Measurements from ENCODE around the gene LXN.

Gene LXN

GRCh38 chr3:158666416-158666815 is 6.0 kb downstream of the LXN start:
- no peak for DNase-seq

DNA sequence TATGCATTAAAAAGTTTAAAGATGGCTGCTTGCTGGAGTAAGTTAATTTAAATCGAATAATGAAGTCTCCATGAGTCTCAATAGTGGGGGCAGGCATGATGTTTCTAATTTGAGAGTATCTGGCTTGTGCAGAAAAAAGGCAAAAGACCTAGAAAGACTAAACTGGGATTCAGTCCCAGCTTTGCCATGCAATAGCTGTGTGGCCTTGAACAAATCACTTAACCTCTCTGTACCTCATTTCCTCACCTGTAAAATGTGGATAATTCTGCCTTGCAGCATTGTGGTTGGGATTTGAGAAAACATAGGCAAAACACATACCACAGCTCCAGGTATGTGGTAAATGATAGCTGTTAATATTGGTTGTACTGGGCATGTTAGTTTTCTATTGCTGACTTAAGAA is 8.6 kb downstream of the LXN start:
- no peak for DNase-seq

DNA sequence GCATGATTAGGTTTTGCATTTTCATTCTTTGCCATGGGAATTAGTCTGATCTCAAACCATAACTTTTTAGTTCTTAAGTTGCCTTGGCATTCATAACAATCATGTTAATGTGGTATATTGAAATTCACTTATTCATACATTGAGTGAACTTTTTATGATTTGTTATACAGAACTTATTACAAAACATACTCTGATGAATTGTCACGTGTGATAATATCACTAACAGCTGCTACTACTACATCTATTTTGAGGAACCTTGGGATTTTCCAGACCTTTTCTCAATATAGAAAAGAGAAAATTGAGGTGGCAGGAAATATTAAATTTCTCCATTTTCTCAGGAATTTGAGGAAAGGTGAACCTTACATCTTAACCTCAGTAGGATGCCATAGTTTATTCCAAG is 9.2 kb downstream of the LXN start:
- no peak for DNase-seq

DNA sequence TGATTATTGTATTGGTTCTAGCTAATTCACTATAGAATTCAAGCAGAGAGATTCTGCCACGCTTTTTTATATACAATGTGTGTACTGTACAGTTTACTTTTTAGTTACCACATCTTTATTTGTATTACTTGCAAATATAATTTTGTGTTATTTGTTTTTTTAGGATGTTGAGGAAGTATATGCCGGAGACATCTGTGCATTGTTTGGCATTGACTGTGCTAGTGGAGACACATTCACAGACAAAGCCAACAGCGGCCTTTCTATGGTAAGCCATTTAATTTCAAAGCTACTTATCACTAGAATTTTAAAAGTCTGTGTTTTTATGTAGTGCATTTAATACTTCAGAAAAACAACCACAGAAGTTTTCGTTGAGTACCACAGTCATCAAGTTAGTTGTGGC is 11.7 kb downstream of the LXN start:
- no peak for DNase-seq

DNA sequence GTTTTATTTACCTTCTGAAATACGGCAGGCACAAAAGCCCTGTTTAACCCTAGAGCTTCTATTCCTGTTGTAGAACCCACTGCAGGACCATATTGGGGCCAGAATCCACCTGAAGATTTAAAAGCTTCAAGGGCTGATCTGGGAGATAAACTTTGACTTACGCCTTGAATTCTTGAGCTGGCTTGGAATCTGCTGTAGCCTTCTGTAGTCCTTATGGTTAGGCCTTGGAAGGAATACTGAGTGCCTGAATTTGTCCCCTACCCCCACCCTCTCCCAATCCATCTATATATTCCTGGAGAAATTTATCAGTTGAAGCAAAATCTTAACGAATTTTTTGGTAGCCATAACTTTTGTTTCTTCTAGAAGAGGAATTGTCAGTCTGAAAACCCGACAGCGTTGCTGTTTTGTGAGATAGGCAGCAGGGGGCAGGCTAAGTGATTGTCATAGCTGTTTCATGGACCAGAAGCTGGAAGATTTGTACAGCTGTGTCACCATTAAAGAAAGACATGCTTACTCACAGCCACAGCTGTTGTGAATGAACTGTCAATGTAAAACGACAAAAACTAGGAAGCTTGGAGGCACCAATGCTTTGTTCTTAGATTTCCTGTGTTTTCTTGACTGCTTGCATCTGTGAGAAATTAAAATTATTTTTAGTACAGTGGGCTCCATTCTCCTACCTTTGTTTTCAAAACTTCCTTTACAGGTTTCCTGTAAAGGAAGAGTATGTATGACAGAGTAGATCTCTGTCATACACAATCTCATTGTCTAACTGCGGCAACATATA is 12.8 kb downstream of the LXN start:
- DNase-seq: peak; percentile 74

- no peak for DNase-seq
Observed at GRCh38 chr3:158658889-158659288, 13.6 kb downstream of the LXN start.

DNA sequence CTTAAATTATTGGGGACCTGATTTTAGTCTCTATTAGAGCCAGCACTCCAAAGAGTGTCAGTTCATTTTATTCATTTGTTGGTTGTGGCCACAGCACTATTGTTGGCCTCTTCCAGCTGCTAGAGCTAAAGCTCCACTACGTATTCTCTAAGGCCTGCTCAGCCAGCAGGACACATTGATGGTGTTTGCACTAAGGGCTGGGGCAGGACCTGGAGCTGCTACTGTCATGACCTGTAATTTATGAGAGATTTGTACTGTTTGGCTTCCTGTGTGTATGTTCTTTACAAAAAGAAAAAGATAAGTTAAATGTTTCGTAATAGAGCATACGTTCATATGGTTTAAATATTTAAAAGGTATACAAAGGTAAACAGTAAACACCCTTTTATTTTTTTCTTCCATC is 20.0 kb downstream of the LXN start:
- DNase-seq: no peak

DNA sequence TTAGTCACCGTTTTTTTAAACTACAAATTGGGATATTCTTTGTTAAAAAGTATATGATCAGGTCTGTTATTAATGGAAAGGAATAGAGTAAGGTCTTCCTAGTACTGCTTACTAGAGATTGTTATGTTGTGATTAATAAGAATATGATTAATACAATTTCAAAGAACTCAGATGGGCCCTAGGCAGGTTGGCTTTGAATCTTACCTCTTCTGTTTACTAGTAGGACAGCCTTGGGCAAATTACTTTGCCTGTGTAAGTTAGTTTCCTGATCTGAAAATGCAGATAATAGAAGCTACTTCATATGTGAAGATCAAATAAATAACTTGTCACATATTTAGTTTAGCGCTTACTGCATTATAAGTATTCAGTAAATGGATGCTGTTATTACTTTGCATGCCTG is 21.3 kb downstream of the LXN start:
- DNase-seq: no peak

DNA sequence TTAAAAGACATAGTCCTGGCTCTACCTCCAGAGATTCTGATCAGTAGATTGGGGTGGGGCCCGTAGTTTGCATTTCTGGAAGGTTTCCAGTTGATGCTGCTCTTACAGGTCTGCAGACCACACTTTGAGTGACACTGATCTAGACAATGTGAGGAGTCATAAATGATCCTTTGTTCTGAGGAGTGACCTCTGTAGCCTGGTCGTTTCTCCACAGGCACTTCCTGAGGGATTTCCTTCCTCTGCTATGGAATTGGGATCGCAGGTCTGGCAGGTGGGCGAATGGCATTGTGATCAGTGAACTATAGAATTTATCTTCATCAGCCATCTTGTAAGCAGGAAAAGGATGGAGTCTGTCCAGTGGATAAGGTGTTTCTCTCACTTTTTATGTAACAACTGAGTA is 22.7 kb downstream of the LXN start:
- DNase-seq: no peak

DNA sequence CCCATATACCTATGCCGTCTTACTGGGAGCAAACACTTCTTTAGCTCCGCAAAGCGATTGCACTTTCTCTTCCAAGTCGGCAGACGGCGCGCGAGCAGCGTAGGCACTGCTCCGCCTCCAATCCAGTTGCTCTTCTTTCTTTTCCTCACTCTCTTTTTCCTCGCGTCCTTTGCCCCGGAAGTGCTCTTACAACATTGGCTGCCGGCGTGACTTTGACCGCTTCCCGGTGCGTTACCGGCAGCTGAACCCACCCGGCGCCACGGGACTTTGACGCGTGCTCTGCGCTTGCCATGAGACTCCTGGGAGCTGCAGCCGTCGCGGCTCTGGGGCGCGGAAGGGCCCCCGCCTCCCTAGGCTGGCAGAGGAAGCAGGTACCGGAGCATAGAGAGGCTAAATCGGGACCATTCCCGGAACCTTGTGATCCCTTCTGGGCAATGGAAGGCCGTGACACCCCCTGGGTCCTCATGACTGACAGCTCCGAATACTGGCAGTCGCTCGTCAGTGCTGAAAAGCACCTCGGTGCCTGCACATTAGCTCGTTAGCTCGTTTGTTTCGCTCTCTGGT is 28.0 kb downstream of the LXN start, which contains the start of gene GFM1:
TSS of gene GFM1 (plus strand) at position 183 of the 564 bp plus-strand sequence. CDS start at position 291, 108 bp downstream.
- DNase-seq: peak; percentile 94

DNA sequence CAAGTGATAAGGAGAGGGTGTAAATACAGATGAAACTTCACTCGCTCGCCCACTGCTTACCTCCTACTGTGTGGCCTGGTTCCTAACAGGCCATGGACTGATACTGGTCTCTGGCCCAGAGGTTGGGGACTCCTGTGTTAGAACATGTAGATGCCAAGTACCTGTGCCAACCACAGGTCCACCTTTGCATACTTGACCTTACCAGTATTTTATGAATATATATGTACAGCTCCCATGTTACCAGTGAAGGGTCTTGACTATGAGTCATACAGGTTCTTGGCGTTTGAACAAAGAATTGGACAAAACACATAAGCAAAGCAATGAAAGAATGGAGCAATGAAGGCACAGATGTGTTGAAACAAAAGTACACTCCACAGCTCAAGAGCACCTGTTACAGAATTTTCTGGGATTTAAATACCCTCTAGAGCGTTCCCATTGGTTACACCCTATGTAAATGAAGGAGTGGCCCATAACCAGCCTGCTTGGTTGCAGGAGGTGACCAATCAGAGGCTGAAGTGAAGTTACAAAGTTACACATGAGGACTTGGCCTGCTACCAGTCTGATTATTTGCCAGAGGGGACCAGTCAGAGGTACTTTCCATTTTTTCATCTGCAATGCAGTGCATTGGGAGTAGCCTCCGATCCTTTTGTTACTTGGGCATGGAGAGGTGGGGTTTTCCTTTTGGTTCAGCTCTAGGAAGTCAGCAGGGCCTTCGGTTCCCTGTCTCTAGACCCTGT is 29.8 kb downstream of the LXN start:
- no peak for DNase-seq

GRCh38 chr3:158642005-158642404 is 30.4 kb downstream of the LXN start:
- no peak for DNase-seq

GRCh38 chr3:158640646-158641045 is 31.8 kb downstream of the LXN start:
- no peak for DNase-seq

DNA sequence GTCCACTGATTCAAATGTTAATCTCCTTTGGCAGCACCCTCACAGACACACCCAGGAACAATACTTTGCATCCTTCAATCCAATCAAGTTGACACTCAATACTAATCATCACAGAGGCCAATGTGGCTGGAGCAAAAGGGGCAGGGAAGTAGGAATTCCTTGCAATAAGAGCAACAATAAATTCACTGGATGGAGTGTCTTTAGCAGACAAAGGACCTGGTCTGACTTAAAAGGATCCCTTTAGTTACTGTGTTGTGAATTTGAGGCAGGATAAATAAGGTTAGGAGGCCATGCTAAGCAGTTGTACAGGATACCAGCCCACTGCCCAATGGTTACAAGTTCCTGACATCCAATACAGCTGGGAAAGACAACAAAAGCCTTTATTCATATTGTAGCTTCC is 40.5 kb downstream of the LXN start:
- no peak for DNase-seq

GRCh38 chr3:158625881-158626280 is 46.6 kb downstream of the LXN start:
- DNase-seq: no peak

- DNase-seq: peak; percentile 1
Observed at GRCh38 chr3:158617982-158618875, 54.2 kb downstream of the LXN start.

Data from fibroblast of skin of right quadriceps (primary cell).